HG02798 (cell line): ENCODE measurements around the gene COQ2.
"Not testable (repeated sequence)": the region's sequence is repeated elsewhere in the genome, so short reads cannot be mapped to it uniquely, and the experiment has no call there.

ENCODE experiments used
- ATAC-seq: cut with Tn5 transposase; IDR thresholded peaks from one replicate; pipeline ENCODE4 v1.9.1; 2021; ENCODE audit warnings: mild to moderate bottlenecking; ENCODE audit not compliant: unreplicated experiment, poor library complexity

The COQ2 gene

GRCh38 chr4:83250687-83251446, 33.7 kb downstream of the COQ2 start:
- no peak for ATAC-seq

GRCh38 chr4:83248486-83248885, 36.1 kb downstream of the COQ2 start:
- ATAC-seq = no peak

DNA sequence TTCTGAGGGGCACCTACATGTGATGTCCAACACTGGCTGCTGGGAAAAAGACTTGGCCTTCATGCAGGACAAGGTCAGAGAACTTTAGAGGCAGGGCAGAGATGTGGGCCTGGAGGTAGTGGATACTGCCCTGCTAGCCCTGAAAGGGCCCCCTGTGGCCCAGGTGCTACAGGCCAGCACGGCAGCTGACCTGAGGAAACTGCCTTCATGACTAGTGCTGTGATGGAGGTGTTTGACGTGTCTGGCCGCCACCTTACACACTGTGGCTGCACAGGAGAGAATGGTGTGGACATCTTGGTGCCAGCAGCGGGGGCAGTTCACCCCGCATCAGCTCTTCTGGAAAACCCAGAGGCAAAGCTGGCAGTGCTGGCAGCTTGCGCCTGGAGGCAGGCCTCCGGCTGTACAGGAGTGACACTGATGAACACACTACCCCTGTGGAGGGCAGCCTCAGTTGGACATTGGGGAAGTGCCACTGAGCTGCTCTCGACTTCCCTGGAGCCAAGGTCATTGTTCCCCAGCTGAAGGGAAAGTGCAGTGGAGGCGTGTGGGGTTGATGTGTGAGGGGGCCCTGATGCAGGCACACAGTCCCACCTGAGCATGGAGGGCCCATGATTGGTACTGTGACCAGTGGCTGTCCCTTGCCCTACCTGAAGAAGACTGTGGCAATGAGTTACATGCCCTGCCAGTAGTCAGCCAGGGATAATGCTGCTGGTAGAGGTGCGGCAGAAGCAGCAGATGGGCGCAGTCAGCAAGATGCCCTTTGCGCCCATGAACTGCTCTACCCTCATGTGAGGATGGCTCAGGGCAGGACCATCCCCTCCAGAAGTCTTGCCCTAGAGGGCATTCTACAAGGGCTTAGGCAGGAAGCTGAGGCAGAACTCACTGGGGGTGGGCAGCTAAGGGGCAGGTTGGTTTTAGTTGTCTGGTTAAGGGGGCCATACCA, 36.9 kb downstream of the COQ2 start:
- no peak for ATAC-seq

GRCh38 chr4:83241132-83241531, 43.5 kb downstream of the COQ2 start:
- ATAC-seq = no peak

DNA sequence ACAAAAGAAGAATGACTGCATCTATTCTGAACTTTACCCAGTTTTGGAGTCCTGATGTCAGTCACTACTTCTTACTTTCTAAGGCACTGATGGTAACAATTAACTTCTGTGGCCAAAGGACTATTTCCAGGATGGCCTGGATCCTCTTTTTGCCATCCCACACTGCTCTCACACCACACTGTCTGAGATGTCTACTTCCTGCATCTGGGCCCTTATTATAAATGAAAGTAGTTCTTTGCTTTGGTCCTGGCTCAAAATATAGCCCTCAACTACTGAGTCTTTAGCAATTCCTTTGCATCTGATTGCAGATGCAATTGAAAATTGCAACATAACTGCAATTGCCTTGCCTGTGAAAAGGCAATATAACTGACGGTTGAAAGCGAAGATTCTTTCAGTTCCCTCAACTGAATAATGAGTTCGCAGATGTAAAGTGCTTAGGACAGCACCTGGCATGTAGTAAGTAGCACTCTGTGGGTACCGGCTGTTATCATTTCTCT, 44.2 kb downstream of the COQ2 start:
- peak; percentile 92 for ATAC-seq

DNA sequence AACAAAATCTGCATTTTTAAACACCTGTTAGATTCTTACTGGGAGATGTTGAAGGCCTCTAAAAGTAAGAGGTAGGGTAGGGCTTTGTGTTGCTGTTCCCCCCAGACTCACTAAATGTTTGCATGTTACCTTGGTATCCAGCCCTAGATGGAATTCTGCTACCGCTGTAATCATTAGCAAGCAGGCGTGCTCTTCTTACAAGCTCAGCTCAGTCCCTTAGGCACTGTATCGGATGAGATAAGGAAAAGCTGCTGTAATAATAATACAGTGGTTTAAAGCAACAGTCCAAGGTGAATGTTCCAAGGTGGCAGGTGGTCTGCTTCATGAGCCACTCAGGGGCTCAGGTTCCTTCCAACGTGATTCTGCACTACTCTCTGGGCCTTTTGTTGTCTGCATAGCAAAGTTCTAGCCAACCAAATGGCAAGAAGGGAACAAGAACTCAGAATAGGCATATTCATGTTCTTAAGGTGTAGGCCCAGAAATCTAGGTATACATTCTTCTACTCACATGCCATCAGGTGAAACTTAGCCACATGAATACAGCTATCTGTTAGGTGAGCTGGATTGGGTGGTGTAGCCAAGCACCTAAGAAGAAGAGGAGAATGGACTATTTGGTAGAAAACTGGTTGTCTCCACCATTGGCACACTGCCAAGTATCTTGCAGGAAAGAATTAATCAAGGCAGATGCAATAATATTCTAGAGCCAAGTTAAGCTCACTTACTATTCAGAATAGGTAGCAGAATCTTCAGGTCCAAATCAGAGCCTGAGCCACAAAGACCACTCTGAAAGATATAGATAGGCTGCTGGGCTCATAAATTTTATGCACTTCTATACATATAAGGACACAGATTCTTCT, 46.0 kb downstream of the COQ2 start:
- ATAC-seq = no peak

DNA sequence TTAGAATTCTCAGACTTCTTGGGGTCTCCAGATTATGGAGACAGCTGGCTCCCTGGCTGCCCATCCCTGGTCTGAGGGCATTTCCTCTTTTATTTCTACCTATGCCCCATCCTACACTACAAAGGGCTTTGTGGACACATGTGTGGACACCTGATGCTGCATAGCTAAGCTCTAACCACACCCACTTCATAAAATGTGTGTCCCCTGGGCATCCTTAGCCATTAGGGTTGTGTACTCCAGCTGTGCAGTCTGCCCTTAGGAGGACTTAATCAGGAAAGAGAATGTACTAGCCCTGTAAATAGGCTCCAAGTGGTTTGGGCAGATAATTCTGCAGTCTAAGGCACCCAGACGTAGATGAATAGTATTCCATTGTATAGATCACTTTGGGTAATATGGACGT, 47.0 kb downstream of the COQ2 start:
- no peak for ATAC-seq

DNA sequence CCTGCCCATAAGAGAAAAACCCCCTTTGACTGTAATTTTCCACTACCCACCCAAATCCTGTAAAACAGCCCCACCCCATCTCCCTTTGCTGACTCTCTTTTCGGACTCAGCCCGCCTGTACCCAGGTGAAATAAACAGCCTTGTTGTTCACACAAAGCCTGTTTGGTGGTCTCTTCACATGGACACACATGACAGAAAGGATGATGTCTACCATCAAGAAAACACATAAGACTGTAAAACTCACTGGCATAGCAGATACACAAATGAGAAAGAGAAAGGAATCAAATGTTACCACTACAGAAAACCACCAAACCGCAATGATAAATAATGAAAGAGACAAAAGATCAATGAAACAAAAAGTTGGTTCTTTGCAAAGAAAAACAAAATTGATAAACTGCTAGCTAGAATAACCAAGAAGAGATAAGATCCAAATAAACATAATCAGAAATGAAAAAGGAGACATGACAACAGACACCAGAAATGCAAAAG, 48.9 kb downstream of the COQ2 start:
- peak; percentile 25 for ATAC-seq

GRCh38 chr4:83234902-83235644, 49.5 kb downstream of the COQ2 start:
- no peak for ATAC-seq

DNA sequence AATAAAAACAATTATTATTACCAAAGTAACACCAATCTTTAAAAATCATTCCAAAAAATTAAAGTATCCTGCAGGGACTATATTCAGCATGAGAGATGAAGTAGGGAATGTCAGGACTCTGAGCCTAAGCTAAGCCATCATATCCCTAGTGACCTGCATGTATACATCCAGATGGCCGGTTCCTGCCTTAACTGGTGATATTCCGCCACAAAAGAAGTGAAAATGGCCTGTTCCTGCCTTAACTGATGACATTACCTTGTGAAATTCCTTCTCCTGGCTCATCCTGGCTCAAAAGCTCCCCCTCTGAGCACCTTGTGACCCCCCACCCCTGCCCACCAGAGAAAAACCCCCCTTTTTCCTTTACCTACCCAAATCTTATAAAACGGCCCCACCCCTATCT, 50.2 kb downstream of the COQ2 start:
- not testable (repeated sequence) for ATAC-seq

- ATAC-seq = no peak
Observed at GRCh38 chr4:83232082-83232481, 52.5 kb downstream of the COQ2 start.

- peak; percentile 82 for ATAC-seq
Observed at GRCh38 chr4:83231620-83232076, 53.0 kb downstream of the COQ2 start.

GRCh38 chr4:83230928-83231327, 53.7 kb downstream of the COQ2 start:
- no peak for ATAC-seq

DNA sequence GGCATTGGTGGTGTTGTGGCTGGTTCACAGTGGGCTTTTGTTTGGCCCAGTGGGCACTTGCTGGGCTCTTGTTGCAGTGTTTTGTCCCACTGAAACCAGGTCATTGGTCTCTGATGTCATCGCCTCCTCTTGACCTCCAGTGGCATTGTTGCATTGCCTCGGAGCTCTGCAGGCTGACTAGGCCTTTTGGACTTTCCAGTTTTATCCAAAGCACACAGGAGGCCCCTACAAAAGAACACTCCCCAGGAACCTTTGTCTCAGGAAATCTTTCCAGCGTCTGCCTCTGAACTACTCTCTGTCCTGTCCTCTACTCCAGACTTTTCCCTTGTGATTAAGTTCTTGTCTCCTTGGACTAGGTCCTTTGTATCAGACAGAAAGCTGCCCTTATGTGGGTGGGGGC, 54.8 kb downstream of the COQ2 start:
- ATAC-seq = no peak

- ATAC-seq = no peak
Observed at GRCh38 chr4:83228231-83228630, 56.4 kb downstream of the COQ2 start.

DNA sequence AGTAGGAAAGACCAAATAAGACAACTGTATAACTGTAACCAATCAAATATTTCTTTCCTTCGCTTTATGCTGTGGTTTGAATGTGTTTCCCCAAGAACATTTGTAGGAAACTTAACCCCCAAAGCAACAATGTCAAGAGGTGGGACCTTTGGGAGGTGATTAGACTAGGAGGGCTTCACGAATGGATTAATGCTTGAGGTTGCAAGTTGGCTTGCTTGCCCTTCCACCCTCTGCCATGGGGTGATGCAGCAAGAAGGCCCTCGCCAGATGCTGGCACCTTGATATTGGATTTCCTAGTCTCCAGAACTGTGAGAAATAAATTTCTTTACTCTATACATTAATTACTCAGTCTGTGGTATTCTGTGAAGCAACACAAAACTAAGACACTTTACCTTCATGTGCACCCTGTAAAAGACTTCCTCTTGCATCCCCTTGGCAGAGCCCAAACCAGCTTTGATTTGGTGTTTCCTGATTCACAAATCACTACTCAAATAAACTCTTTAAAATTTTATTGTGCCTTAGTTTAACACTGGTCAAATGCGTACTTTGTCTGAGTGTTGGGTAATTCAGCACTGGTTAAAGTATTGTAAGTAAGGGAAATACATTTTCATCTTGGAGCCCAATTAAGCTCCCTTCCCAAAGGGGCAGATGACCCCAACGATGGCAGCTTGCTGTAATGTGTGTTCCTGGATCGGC, 59.9 kb downstream of the COQ2 start:
- no peak for ATAC-seq

DNA sequence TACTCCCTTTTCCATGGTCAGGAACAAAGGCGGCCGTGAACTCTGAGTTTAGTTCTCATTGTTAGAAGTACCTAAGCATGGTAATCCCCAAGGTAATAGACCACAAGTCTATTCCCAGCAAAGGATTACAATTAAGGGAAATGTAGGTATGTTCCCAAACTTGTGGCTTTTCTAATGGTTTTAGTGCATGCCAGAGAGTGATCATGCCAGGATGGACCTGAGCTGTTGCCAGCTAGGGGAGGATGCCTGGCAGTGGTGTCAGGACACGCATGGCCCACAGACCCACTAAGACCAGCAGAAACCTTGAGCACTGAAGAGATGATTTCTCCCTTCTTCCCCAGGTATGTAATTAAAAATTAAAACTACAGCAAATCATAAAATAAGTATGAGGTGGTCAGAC, 60.8 kb downstream of the COQ2 start:
- ATAC-seq = no peak

DNA sequence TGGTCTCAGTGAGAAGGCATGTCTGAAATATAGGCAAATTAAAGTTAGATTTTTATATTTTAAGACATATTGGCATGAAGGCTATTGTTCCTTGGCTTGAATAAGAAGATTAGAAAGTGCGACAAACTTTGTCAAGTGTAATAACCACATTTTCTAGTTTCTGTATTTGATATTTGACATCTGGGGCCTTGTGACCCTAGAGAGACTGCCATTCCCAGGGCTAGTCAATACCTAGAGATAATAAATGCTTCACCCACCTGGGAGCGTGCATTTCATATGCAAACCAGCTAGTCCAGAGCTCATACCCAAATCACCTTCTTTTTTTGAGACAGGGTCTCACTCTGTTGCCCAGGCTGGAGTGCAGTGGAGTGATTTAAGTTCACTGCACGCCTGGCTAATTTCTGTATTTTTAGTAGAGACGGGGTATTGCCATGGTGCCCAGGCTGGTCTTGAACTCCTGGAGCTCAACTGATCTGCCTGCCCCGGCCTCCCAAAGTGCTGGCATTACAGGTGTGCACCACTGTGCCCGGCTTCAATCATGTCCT, 62.6 kb downstream of the COQ2 start:
- ATAC-seq = peak; percentile 38
